ENCODE results near the gene LAMB2.

LAMB2 gene

DNA sequence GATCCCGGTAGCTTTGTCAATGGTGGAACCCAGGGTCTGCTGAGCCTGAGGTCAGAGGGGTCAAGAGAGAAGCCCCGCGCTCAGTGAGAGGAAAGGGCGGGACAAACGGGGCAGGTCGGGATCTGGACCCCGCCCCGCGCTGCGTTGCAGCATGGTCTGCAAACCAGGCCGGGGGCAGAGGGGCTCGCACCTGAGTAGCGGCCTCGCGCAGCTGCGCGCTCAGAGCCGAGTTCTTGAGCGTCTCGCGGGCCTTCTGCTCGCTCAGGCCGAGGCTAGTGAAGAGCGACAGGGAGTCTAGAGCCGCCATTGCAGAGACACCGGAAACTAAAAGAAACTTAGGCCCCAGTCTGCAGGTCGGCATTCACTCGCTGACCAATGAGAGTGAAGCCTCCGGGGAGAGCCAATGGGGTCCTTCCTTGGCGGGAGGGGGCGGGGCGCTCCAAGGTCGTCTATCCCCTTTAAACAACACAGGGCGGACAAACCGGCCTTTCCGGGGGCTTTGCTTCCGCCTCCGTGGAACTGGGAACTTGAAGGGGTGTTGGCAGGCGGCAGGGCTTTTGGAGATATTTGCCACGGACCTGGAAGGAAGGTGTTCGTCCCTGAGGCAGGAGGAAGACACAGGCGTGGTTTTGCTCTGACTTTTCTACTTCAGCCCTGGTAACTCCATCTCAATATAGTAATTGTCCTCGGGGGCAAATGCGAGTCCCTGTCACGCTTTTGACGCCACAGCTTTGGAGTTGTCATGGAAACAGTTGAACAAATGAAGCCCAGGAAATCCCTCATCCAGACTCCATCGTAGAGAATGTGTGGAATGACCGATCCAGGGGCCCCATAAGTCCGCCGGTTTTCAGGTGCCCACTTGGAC lies 28.2 kb downstream of the LAMB2 start, which contains the start of gene QARS1 (continued):
- no peak for TF ChIP-seq TSHZ2 (CRISPR knock-in tag; IDR thresholded peaks at IDR 0.05)
- TF ChIP-seq OSR1 (CRISPR knock-in tag; IDR thresholded peaks at IDR 0.05) = no peak
- no peak for TF ChIP-seq PPARA (CRISPR knock-in tag; IDR thresholded peaks at IDR 0.05; ENCODE audit: borderline replicate concordance)
- TF ChIP-seq ZFP3 (CRISPR knock-in tag; IDR thresholded peaks at IDR 0.05) = no peak
- TF ChIP-seq ISL1 (CRISPR knock-in tag; IDR thresholded peaks at IDR 0.05) = no peak
- TF ChIP-seq ESRRG (CRISPR knock-in tag; IDR thresholded peaks at IDR 0.05) = no peak
- TF ChIP-seq ZFP30 (CRISPR knock-in tag; IDR thresholded peaks at IDR 0.05) = no peak
- no peak for TF ChIP-seq GLIS3 (CRISPR knock-in tag; IDR thresholded peaks at IDR 0.05)

DNA sequence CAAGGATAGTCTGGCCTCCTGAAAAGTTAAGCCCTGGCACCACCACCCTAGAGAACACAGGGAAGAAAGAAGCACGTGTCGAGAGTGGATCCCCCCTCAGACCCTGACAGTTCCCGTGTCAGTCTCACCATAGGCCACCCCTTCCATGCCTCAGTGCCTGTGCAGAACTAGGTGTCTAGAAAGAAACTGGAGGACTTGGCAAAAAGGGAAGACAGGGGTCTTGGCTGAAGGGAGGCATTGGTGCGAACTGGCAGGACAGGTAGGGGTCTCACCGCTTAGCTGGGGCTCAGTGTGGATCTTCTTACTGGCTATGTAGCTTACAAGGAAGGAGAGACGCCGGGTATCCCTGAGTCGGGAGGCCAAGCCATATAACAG lies 28.8 kb downstream of the LAMB2 start:
- TF ChIP-seq ZNF565 (CRISPR knock-in tag; conservative IDR thresholded peaks at IDR 0.05; ENCODE audit: low read depth) = no peak
- TF ChIP-seq CSDC2 (CRISPR knock-in tag; IDR thresholded peaks at IDR 0.05) = no peak
- TF ChIP-seq ZNF70 (CRISPR knock-in tag; IDR thresholded peaks at IDR 0.05) = no peak
- no peak for TF ChIP-seq ZFP30 (CRISPR knock-in tag; IDR thresholded peaks at IDR 0.05)
- no peak for TF ChIP-seq PATZ1 (CRISPR knock-in tag; IDR thresholded peaks at IDR 0.05; ENCODE audit: borderline replicate concordance)
- TF ChIP-seq TCF4 (CRISPR knock-in tag; IDR thresholded peaks at IDR 0.05; ENCODE audit: borderline replicate concordance) = no peak
- no peak for TF ChIP-seq BACH2 (CRISPR knock-in tag; IDR thresholded peaks at IDR 0.05; ENCODE audit: borderline replicate concordance)
- TF ChIP-seq ESRRG (CRISPR knock-in tag; IDR thresholded peaks at IDR 0.05) = no peak
- no peak for TF ChIP-seq TOX (CRISPR knock-in tag; IDR thresholded peaks at IDR 0.05; ENCODE audit: borderline replicate concordance)
- no peak for TF ChIP-seq PPARA (CRISPR knock-in tag; IDR thresholded peaks at IDR 0.05; ENCODE audit: borderline replicate concordance)
- TF ChIP-seq, protein P1, sequence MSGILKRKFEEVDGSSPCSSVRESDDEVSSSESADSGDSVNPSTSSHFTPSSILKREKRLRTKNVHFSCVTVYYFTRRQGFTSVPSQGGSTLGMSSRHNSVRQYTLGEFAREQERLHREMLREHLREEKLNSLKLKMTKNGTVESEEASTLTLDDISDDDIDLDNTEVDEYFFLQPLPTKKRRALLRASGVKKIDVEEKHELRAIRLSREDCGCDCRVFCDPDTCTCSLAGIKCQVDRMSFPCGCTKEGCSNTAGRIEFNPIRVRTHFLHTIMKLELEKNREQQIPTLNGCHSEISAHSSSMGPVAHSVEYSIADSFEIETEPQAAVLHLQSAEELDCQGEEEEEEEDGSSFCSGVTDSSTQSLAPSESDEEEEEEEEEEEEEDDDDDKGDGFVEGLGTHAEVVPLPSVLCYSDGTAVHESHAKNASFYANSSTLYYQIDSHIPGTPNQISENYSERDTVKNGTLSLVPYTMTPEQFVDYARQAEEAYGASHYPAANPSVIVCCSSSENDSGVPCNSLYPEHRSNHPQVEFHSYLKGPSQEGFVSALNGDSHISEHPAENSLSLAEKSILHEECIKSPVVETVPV (CRISPR knock-in tag; IDR thresholded peaks at IDR 0.05) = no peak
- TF ChIP-seq ISL1 (CRISPR knock-in tag; IDR thresholded peaks at IDR 0.05) = no peak
- no peak for TF ChIP-seq CREB5 (CRISPR knock-in tag; IDR thresholded peaks at IDR 0.05; ENCODE audit: low read depth)
- no peak for TF ChIP-seq SNAI2 (CRISPR knock-in tag; IDR thresholded peaks at IDR 0.05)
- no peak for TF ChIP-seq ZC3H10 (CRISPR knock-in tag; IDR thresholded peaks at IDR 0.05)
- TF ChIP-seq RARB (CRISPR knock-in tag; IDR thresholded peaks at IDR 0.05) = no peak
- TF ChIP-seq ZFP3 (CRISPR knock-in tag; IDR thresholded peaks at IDR 0.05) = no peak
- no peak for TF ChIP-seq ZNF8 (CRISPR knock-in tag; IDR thresholded peaks at IDR 0.05)
- no peak; the same call in 1 of the 3 replicates for ATAC-seq

- no peak for ATAC-seq
- TF ChIP-seq GLIS3 (CRISPR knock-in tag; IDR thresholded peaks at IDR 0.05) = no peak
- no peak for TF ChIP-seq RARB (CRISPR knock-in tag; IDR thresholded peaks at IDR 0.05)
- no peak for TF ChIP-seq TCF4 (CRISPR knock-in tag; IDR thresholded peaks at IDR 0.05; ENCODE audit: borderline replicate concordance)
- TF ChIP-seq PPARA (CRISPR knock-in tag; IDR thresholded peaks at IDR 0.05; ENCODE audit: borderline replicate concordance) = no peak
- TF ChIP-seq ZNF8 (CRISPR knock-in tag; IDR thresholded peaks at IDR 0.05) = no peak
- no peak for TF ChIP-seq ZNF565 (CRISPR knock-in tag; conservative IDR thresholded peaks at IDR 0.05; ENCODE audit: low read depth)
- TF ChIP-seq ARNTL (CRISPR knock-in tag; IDR thresholded peaks at IDR 0.05; ENCODE audit: borderline replicate concordance, low read depth) = no peak
- no peak for TF ChIP-seq BACH2 (CRISPR knock-in tag; IDR thresholded peaks at IDR 0.05; ENCODE audit: borderline replicate concordance)
- TF ChIP-seq, protein P2, sequence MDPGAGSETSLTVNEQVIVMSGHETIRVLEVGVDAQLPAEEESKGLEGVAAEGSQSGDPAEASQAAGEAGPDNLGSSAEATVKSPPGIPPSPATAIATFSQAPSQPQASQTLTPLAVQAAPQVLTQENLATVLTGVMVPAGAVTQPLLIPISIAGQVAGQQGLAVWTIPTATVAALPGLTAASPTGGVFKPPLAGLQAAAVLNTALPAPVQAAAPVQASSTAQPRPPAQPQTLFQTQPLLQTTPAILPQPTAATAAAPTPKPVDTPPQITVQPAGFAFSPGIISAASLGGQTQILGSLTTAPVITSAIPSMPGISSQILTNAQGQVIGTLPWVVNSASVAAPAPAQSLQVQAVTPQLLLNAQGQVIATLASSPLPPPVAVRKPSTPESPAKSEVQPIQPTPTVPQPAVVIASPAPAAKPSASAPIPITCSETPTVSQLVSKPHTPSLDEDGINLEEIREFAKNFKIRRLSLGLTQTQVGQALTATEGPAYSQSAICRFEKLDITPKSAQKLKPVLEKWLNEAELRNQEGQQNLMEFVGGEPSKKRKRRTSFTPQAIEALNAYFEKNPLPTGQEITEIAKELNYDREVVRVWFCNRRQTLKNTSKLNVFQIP (CRISPR knock-in tag; IDR thresholded peaks at IDR 0.05; ENCODE audit: borderline replicate concordance, low read depth) = no peak
- TF ChIP-seq ZNF70 (CRISPR knock-in tag; IDR thresholded peaks at IDR 0.05) = no peak
- TF ChIP-seq ZFP3 (CRISPR knock-in tag; IDR thresholded peaks at IDR 0.05) = no peak
- no peak for TF ChIP-seq ZC3H10 (CRISPR knock-in tag; IDR thresholded peaks at IDR 0.05)
Observed at GRCh38 chr3:49100046-49100615, 32.7 kb downstream of the LAMB2 start.
